NCI-H446 (cell line): ENCODE data around the gene ADM.

Source experiments
- DNase-seq, 2 experiments: peaks; one replicate each; lab custom pipeline; 2025; lab: John Stamatoyannopoulos, UW

Gene ADM

DNA sequence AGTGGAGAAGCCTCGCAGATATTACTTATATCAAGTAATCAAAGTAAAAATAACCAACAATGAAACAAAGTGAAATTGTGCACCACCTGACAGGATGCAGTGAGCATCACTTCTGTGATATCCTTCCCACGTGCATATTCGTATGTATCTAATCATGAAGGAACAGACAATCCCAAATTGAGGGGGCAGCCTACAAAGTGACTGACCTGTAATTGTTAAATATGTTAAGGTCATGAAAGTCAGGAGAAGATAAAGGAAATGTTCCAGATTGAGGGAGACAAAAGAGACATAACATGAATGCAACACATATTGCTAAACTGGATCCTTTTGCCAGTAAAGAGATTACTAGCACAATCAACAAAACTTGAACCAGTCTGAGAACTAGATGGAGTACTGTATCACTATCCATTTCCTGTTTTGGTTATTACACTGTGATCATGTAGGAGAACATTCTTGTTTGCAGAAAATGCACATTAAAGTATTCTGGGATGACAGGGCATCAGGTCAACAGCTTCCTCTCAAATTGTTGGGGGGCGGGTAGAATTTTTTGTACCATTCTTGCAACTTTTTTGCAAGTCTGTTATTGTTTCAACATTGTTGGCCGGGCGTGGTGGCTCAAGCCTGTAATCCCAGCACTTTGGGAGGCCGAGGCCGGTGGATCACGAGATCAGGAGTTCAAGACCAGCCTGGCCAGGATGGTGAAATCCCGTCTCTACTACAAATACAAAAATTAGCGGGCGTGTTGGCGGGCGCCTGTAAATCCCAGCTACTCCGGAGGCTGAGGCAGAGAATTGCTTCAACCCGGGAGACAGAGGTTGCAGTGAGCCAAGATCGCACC, 12.9 kb upstream of the ADM start:
- DNase-seq, result no peak

DNA sequence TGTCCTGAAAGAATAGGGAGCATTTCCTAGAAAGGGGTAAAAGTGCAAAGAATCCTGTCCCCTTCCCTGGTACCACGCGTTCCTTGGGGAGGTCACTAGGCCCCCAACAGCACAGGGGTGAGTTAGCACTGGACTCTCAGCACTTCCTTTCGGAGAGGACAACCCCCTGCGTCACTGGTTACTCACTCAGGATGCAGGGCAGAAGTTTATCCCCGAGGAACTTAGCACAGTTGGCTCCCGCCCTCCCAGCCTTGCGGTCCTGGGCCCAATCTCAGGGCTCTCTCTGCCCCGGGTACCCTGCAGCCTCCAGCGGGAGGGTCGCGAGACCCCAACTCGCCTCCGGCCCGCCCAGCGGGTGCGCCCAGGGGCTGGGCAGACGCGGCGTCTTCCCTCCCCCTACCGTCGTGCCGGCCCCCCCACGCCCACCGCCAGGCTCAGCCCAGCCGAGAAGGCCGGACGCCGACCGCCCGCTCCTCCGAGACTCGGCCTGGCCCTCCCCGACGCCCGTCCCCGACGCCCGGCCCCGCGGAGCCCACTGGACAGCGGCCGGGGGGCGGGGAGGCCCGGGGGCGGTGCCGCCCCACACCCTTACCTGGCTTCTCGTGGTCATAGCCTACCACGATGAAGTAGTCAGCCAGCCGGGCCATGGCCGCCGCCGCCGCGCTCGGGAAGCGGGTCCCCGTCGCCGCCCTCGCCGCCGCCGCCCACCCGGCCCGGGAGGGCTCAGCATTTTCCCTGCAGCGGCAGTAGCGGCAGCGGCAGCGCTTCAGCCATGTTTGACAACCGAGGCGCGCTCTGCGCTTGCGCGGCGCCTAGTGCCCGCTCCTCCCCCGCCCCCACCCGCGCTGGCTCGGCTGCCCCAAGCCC, 11.2 kb upstream of the ADM start, which contains the start of gene SBF2:
TSS of gene SBF2 (minus strand) at position 797 of the 867 bp plus-strand sequence. CDS start at position 647, 150 bp downstream.
- DNase-seq, result peak; percentile 79 to 94

DNA sequence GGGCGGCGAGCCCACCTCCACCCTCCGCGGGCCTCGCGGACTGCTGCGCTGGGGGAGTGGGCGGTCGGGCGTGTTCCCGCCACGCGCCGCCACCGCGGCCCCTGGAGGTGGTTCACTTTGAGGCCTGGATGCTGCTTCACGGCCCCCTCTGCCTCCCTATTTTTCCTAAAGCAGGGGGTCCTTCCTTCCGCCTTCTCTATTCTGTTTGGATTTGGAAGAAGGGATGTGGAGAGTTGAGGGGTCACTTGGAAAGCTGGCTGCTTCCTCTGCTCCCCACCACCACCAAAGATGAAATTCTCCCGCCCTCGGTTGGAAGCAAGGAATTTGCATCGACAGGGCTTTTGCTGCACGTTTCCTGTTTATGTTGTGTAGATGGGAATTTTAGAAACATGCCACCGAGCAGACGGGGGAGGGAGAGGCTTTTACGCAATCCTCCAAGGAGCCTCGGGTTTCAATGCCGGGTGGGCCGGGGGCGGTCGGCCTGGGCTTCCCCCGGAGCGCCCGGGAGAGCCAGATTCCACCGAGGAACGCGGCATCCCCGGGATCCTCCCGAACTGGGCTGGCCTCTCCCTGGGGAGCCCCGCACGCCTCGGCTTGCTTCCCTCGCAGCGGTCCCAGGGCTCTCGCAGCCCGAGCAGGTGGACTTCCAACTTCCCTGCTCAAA, 10.5 kb upstream of the ADM start:
- peak in 1 of 2 experiments; percentile 43 for DNase-seq

DNA sequence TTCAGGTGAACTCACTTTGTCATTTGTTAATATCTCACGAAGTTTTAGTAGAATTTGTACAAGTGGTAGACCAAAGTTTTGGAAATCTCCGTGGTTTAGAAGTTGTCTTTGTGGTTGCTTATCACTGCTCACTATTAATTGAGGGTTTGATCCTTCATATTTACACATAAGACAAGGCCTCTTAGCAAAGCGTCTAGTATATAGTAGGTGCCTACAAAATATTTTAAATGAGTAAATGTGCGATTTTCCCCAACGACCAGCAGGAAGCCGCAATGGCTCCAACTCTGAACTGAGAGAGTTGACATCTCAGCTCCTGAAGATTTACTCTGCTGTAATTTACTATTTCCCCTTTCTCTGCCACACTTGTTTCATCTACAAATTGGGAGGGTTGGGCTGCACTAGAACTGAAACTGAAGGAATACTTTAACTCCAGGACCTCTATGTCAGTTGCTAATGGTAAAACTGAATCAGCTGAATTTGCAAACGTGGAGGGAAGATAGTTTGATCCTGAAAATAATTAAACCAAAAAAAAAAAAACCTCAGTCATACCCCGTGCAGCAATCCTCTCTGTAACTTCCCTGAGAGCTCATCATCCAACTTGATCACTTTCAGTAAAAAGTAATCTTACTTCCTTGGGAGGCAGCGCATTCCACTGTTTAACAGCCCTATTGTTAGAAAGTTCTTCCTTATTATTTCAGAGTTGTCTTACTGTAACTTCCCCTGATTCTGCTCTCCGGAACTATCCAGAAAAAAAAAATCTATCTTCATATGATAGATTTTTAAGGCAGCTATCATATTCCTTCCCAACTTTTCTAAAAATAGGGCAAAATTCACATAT, 9.6 kb upstream of the ADM start:
- no peak for DNase-seq

DNA sequence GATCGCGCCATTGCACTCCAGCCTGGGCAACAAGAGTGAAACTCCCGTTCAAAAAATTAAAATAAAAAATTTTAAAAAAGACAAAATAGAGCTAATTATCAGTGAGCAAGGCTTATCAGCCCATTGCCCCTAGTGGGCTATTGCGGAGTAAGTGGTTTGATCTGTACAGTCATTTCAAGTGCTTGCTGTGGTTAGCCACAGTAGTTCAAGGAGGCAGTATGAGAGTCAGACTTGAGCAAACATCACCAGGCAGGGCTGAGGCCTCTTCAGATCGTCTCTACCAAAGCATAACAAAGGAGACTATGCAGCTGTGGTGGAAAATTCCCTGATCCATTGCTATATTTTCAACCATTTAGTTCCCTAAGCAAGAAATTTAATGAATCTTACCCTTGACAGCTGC, 6.5 kb upstream of the ADM start:
- no peak for DNase-seq

DNA sequence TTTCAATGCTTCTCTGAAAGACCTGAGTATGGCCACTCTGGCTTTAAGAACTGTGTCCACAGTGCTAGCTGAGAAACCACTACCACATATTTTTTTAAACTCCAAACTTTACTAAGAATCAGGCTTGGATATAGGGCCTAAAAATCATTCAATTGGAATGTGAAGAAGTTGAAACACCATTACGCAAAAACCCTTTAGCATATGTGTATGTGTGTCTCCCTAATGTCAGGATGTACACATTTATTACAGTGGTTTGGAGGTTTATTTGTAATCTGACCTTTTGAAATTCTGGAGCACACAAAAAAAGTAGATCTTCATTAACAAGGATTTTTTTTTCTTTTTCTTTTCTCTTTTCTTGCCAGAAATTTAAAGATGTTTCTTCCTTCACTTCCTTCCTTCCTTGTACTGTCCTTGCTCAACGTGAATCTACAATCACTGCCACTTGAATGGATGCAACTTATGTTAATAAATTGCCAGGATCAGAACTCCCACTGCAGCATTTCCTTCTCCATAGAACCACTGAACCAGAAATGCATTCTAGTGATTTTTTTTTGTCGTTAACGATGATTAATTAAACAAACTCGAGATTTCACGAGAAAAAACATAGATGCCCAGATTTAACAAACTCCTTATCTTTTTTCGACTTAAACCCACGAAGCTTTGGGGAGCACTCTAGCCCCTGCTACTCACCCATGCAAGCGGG, 3.1 kb upstream of the ADM start:
- no peak for DNase-seq

DNA sequence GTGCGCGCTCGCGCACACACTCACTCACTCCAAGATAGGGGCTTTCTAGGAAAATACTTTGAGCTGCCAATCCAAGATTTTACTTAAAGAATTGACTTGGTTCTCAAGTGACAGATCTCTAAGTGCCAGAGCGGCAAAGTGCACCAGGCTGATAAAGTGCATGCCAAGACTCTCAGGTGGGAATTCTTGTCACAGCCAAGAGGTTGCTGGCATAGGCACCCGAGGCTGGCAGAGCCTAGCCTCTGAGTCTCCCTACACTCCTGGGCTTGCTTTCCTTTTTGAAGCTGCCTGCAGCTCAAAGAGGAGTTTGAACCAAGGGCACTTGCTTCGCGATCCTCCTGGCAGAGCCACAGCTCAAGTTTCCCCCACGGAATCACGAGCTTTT, 2.5 kb upstream of the ADM start:
- DNase-seq, result peak in 1 of 2 experiments; percentile 28

DNA sequence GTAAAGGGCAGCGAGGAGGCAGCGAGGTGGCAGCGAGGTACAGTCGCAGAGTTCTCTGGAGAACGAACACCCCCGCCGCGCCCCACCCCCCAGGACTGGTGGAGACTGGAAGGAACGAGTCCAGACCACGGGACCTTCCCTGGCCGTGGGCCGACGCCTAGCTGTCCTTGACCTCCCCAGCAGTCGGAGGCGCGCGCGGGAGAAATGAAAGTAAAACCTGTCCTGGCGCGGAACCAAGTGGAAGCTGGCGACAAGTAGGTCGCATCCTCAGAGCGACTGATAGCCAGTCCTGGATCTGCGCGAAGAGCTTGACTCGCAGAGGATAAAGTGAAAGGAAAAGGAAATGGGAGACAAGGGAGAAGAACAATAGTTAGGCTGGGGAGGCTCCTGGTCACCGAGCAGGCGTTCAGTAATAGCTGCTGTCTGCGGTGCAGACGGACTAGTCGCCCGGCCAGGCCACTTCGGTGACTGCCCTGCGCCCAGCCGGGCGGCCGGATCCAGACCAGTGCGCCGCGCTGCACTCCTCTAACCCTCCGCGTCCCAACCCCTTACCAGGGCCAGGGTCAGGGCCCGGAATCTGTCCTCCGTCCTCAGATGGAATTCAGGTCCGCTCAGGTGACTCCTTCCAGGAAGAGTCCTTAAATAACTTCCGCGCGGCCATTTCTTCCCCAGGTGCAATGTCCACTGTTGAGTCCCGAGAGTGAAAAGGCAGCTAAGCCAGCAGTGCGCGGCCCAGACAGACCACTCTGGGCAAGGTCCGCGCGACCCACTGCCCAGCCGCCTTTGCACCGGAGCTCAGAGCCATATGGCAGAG, 1.9 kb upstream of the ADM start:
- DNase-seq, result no peak

DNA sequence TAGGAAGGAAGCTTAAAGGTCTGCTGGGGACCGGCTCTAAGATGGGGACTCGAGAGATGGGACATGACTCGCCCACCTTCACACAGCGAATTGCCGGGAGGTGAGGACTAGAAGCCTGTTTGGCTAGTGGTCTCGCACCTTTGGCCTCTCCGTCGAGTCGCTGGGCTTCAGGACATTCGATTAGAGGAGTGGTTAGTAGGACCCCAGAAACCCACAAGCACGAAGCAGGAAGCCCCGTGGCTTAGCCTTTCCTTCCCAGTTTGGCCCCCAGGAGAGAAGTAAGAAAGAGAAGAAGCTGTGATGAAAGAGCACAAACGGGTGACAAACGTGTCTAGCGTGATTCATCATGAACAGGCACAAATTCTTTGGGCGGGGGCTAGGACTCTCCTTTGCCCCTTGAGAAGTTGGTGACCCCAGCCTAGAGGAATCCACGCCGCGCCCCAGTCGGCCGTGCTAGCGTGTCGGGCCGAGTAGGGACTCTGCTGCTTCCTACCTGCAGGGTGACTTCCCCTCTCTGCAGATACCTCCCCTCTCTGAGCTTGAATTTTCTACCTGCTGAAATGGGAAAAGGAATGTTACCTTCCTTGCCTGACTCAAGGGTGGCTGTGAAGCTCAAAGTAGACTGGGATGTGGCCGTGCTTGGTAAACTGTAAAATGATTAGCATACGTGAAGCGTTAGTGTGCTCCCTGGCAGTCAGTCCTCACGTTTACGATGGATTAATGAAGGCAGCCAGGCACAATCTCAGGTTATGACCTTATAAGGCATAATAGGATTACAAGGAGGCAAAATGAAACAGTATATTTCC, 1.1 kb upstream of the ADM start:
- DNase-seq, result no peak

DNA sequence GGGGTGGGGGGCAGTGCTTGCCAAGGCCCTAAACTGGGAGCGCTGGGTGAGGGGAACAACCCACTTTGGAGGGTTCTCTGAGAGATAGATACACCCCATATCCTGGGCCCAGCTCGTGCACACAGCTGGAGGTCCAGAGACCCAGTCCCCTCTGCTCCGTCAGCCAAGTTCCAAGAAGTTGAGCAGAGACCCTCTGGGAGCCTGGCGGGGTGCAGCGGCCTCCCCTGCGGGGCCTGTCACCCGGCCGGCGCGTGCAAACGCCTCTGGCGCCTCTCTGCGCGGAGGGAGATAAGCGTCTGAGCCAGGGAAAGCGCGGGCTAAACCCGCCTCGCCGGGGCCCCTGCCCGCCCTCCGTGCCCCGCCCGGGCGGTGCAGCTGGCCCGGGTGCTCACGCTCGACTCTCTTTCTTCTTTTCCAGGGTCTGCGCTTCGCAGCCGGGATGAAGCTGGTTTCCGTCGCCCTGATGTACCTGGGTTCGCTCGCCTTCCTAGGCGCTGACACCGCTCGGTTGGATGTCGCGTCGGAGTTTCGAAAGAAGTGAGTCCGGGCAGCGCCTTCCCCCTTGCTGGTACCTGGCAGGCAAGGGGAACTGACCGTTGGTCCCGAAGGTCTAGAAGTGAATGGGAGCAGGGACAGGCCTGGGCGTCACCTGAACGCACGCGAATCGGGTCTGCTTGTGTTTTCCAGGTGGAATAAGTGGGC, 540 bp downstream of the ADM start:
- peak in 1 of 2 experiments; percentile 48 for DNase-seq

DNA sequence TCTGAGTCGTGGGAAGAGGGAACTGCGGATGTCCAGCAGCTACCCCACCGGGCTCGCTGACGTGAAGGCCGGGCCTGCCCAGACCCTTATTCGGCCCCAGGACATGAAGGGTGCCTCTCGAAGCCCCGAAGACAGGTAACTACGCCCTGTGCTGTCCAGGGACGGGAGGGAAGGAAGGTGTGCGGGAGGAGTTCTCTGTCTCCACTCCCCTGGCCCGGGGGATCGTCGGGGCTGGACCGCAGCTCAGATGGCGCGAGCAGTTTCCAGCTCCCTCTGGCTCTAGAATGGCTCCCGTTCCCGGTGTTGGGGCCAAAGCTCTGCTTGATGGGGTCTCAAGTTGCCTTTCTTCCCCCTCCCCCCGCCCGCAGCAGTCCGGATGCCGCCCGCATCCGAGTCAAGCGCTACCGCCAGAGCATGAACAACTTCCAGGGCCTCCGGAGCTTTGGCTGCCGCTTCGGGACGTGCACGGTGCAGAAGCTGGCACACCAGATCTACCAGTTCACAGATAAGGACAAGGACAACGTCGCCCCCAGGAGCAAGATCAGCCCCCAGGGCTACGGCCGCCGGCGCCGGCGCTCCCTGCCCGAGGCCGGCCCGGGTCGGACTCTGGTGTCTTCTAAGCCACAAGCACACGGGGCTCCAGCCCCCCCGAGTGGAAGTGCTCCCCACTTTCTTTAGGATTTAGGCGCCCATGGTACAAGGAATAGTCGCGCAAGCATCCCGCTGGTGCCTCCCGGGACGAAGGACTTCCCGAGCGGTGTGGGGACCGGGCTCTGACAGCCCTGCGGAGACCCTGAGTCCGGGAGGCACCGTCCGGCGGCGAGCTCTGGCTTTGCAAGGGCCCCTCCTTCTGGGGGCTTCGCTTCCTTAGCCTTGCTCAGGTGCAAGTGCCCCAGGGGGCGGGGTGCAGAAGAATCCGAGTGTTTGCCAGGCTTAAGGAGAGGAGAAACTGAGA, 1.4 kb downstream of the ADM start:
- DNase-seq, result peak in 1 of 2 experiments; percentile 19

DNA sequence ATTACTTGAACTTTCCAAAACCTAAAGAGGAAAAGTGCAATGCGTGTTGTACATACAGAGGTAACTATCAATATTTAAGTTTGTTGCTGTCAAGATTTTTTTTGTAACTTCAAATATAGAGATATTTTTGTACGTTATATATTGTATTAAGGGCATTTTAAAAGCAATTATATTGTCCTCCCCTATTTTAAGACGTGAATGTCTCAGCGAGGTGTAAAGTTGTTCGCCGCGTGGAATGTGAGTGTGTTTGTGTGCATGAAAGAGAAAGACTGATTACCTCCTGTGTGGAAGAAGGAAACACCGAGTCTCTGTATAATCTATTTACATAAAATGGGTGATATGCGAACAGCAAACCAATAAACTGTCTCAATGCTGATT, 2.1 kb downstream of the ADM start:
- DNase-seq, result no peak

DNA sequence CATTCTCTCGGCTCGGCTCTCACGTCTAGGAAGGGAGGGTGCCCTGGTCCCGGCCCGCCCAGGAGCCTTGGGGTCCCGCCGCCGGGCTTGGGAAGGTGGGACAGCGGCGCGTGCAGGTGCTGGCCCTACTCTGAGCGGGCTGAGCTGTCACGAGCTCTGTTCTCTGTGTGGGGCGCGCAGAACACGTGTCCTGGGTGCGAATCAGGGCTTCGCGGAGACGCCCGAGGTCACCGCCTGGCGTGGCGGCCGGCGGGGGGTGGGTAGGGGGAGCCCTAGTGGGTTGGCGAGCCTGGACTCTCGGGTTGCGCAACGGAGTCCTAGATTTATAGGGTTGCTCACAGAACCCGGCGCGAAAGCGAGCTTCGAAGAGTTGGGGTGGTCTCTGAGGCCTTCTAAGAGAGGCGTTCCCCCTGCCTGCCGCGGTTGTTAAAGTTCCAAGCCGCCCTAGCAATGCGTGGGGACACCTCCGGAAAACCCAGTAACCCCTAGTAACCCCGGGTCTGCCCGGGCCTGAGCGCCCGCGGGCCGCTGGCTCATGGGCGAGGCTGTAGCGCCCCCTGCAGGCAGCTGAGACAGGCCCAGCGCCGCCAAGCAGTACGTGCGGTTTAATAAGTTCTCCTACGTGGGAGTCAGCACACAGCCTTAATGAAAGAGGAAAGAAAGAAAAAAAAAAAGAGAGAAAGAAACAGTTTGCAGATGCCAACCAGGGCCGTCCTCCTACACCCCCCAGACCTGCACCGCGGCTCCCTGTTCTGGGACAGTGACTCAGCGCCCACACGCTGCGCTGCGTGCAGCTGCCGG, 2.7 kb downstream of the ADM start:
- peak; percentile 31 to 89 for DNase-seq

DNA sequence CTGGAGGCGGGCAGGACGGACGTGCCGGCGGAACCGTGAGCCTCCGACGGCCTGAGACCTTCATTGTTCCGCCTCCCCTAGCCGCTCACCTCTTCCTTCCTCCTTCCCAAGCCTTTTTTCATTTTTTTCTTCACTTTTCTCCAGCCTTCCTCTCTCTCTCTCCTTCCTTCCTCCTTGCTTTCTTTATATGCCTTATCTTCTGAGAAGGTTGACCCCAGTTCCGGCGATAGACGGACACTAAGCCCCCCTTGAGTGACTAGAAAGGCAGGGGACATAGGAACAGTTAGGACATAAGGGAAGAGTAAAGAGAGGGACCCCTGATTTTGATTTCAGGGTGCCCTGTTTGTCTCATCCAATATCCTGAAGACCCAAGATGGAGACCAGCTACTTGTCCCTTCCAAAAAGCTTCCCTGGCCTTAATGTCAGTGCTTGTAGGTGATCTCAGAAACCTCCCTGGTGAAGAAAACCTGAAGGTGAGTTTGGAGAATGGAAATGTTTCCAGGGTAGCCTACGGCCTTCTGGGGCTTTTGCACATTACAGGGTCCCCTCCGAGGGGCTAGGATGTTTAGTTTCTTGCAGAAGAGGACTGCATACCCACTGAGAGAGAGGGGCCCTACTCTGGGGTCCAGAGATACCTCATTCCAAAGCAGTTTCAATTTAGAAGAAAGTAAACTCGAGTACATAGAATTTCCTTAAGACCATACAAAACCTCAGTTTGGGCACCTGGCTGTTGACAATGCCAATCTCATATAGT, 3.5 kb downstream of the ADM start:
- DNase-seq, result no peak

DNA sequence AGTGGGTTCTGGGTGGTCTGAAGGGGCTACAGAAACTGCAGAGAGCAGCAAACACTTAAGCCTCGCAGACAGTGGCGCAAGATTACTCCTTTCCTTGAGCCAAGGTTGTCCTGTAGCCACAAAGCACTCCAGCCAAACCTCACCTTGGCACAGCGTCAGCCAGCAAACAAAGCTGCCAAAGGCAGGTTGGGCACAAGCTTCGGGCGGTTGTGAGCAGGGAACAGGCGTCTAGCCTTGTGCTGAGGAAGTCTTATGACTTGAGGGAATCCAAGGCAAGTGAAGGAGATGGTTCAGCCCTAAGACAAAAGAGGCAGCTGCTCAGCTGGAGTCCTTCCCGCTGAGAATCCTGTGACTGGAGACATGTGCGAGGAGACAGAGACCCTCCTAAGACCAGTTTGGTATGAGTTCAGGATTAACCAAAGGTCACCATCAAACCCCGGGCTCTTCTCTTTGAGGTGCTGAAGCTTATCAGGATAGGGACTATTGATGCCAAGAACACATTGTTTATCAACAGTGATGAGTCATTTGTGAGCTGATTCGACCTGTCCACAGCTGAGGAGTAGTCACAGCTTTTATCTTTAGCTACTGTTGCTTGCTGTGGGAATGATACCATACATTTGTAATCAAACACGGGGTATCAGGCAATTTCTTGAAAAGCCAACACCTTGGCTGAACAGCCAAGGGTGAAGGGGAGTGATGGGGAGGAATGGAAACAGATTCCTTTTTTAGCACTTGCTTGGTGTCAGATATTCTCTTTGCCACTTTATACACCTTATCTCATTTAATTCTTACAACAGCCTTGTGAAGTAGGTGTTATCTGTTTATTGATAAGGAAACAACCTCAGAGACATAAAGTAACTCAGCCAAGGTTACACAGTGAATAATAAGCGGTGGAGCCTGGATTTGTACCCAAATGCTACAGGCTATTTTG, 4.6 kb downstream of the ADM start:
- DNase-seq, result peak in 1 of 2 experiments; percentile 70
